Measurements from ENCODE around the gene HIPK1.

Gene HIPK1

GRCh38 chr1:113913887-113914664, 15.0 kb upstream of the HIPK1 start:
- no peak for DNase-seq

GRCh38 chr1:113916974-113917373, 12.2 kb upstream of the HIPK1 start:
- DNase-seq, result no peak

- no peak for DNase-seq
Measured at GRCh38 chr1:113917400-113918082, 11.6 kb upstream of the HIPK1 start.

GRCh38 chr1:113918243-113918642, 10.9 kb upstream of the HIPK1 start:
- no peak for DNase-seq

GRCh38 chr1:113922957-113923356, 6.2 kb upstream of the HIPK1 start:
- no peak for DNase-seq

GRCh38 chr1:113924473-113924872, 4.7 kb upstream of the HIPK1 start:
- DNase-seq, result no peak

GRCh38 chr1:113928187-113928930, 765 bp upstream of the HIPK1 start:
- no peak for DNase-seq

GRCh38 chr1:113929750-113930498, 800 bp downstream of the HIPK1 start:
- DNase-seq, result peak; percentile 54

- peak; percentile 64 for DNase-seq
Measured at GRCh38 chr1:113930499-113931161, 1.5 kb downstream of the HIPK1 start.

GRCh38 chr1:113931451-113931851, 2.3 kb downstream of the HIPK1 start:
- no peak for DNase-seq

GRCh38 chr1:113934006-113934405, 4.9 kb downstream of the HIPK1 start:
- no peak for DNase-seq

GRCh38 chr1:113934511-113935055, 5.5 kb downstream of the HIPK1 start:
- no peak for DNase-seq

- no peak for DNase-seq
Measured at GRCh38 chr1:113935176-113935575, 6.1 kb downstream of the HIPK1 start.

- DNase-seq, result no peak
Measured at GRCh38 chr1:113935970-113936369, 6.8 kb downstream of the HIPK1 start.

GRCh38 chr1:113937146-113937545, 8.0 kb downstream of the HIPK1 start:
- no peak for DNase-seq

- DNase-seq, result no peak
Measured at GRCh38 chr1:113938192-113938591, 9.1 kb downstream of the HIPK1 start.

- peak; percentile 29 for DNase-seq
Measured at GRCh38 chr1:113940365-113941244, 11.5 kb downstream of the HIPK1 start.

- DNase-seq, result no peak
Measured at GRCh38 chr1:113941245-113941559, 12.1 kb downstream of the HIPK1 start.

GRCh38 chr1:113942527-113942926, 13.4 kb downstream of the HIPK1 start:
- DNase-seq, result no peak

- no peak for DNase-seq
Measured at GRCh38 chr1:113943028-113943811, 14.1 kb downstream of the HIPK1 start.
